HT1080 (cell line): Measurements from ENCODE around the gene FANCI. TPM values are rescaled to one million over a fixed set of nuclear protein-coding genes. Genes with fewer than 3 reads are reported as not detected.

Source experiments
- DNase-seq: peaks from one replicate; pipeline ENCODE4 v3.0.0-alpha.2; 2015; ENCODE audit warnings: low read depth
- total RNA-seq: library from RNA; depleted of rRNA; stranded (reverse); fragments of >200 nt; shearing (Covaris generic); gene quantifications from 2 replicates; pipeline ENCODE4 v1.2.3, GENCODE V29; 2014

The FANCI gene
- total RNA-seq, 1 experiment from 2014 or later, result 43.2 TPM

GRCh38 chr15:89305395-89305794, 61.6 kb downstream of the FANCI start:
- no peak for DNase-seq

GRCh38 chr15:89307046-89307587, 63.3 kb downstream of the FANCI start:
- peak; percentile 73 for DNase-seq

GRCh38 chr15:89307791-89308190, 64.0 kb downstream of the FANCI start:
- peak; percentile 24 for DNase-seq

GRCh38 chr15:89308236-89308635, 64.5 kb downstream of the FANCI start:
- no peak for DNase-seq

DNA sequence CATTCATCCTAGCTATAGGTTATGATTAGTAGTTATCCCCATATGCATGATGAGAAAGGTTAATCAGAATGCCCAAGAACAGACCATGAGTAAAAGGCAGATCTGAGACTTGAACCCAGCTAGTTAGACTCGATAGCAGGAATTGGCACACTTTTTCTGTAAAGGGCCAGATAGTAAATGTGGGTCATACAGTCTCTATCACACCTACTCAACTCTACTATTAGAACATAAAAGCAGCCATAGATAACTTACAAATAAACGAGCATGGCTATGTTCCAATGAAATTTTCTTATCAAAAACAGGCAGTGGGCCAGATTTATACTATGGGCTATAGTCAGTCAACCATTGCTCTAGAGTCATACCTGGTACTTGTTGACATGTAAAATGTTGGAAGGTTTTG, 66.2 kb downstream of the FANCI start:
- DNase-seq, result no peak

DNA sequence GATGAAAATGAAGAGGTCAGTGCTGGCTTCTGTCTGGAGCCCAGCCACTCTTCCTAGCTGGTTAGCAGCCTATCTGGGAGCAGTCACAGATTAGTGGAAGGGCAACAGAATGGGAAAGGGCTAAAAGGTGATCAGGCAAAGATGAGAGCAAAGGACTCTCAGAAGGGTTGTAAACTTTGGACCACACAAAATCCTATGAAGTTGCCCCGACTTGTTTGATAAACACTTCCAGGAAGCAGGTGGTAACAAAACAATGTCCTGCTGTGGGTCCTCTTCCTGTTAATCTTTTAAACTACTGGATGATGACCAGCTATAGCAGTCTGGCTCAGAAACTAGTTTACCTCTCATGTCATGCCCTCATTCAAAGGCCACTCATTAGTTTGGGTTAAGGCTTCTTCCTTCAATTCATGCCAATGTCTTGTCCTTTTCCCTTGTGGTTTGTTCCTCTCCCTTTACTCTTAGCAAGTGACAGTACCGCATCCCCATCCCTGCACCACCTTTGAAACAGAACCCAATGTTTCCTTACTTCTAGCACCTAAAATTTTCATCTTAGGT, 71.7 kb downstream of the FANCI start:
- DNase-seq, result no peak

GRCh38 chr15:89316504-89316903, 72.7 kb downstream of the FANCI start:
- DNase-seq, result no peak

DNA sequence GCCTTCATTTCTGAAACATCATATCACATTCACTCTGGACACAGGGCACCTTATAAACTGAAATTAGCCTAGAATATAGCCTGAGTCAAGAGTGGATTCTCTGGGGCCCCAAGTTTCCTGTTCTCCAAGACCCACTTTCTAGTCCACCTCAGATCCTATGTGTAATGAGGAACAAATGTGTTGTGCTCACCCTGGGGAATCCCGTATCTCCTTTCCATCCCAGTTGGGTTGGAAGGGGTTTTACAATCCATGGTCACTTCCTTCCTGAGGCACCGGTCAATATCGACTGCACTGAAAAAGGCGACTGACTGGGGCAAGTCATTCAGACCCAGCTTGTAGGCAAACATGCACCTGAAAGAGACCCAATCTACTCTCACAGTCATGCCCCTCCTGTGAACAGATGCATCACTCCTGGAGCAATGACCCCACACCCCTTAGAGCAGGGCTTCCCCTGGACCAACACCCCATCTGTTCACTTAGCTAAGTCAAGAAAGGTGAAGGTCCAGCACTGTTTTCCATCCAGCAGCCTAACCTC, 73.5 kb downstream of the FANCI start:
- DNase-seq, result no peak

DNA sequence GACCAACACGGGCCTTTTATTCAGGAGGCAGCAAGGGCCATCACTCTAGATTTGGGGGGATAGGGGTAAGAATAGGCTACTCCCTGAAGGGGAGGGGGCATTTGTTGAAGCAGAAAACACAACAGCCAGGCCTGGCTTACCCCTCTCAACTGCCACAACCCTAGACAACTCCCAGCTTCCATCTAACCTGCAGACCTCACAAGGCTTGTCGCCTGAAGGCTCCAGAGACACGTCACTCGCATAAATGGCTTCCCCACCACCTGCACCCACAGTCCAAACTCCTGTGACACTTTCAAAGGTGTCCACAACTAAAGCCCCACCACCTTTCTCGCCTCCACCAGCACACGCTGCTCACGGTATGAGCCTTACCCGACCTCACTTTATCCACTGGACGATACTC, 75.9 kb downstream of the FANCI start:
- no peak for DNase-seq

DNA sequence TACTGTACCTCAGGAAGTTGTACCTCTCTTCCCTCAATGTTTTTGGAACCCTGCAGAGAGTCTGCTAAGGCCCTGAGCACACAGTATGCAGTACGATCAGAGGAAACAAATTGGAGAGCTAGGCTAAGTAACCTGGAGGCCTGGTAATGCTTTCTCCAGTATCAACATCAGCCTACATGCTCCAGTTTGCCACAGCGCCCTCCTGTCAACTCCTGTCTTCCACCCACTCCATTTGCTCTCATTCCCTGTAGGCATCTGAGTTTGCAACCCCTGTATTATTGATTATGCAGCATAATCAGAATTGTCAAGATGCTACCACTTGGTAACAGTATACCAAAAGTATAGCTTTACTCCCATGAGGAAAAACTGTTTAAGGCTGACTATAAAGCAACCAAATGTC, 76.4 kb downstream of the FANCI start:
- no peak for DNase-seq

DNA sequence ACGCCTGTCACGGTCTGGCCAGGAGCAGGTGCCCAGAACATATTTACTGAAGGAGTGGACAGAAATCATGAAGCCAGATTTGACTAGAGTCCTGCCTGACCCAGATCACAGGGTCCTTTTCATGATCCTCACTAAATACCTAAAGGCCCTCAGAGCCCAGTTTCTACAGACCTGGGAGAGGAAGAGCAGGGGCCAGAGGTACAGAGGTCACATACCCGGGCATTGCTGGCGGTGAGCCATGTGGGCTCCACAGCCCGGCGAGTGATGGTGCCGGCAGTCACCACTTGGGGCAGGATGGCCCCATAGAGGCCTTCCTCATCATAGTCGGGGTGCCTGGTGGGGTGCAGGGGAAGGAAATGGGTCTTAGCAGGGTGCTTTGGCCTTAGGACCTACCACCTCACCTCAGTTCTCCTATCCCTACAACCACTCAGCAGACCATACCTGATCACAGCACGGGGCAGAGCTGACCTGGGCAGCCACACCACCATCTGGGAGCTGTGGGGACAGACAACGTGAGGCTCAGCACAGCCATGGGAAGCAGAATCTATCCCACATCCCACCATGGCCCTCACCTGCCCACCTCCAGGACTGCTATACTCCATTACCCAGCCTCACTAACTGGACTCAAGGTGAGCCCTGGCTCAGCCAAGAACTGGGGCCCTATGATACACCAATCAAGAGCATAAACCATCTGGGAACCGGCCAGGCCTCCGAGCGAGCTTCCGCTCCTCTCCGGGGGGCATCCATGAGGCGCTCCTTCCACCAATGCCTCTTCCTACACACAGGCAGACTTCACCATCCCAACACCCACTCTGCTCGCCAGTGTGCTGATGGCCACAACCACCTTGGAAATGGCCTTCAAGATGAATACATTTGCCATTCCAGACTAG, 78.0 kb downstream of the FANCI start:
- no peak for DNase-seq

- no peak for DNase-seq
These were observed 79.0 kb downstream of the FANCI start for GRCh38 chr15:89322822-89323221.

- DNase-seq, result no peak
These were observed 80.0 kb downstream of the FANCI start for GRCh38 chr15:89323825-89324224.

DNA sequence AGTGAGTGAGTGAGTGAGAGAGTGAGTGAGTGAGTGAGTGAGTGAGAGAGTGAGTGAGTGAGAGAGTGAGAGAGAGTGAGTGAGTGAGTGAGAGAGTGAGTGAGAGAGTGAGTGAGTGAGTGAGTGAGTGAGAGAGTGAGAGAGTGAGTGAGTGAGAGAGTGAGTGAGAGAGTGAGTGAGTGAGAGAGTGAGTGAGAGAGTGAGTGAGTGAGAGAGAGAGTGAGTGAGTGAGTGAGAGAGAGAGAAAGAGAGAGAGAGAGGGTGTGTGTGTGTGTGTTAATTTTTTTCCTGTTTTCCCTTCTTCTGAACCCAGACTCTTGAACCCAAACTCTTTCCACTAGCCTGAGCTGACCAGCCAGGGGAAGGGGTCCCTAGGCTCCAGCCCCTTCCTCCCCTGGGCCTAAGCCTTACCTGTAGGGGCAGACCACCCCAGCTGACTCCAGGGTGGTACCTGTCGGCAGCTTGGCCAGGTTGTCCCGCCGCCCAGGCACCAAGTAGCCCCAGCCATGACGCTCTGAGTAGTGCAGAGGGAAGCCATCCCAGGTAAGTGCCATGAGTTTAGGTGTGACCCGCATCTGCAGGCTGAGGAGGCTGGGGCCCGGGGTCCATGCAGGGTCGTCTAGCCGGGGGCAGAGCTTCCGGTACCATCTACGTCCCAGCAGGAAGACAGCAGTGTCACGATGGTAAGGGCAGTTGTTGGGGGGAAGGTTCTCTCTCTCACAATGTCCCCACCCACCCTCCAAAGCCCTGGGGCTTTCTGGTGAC, 81.4 kb downstream of the FANCI start:
- DNase-seq, result no peak

DNA sequence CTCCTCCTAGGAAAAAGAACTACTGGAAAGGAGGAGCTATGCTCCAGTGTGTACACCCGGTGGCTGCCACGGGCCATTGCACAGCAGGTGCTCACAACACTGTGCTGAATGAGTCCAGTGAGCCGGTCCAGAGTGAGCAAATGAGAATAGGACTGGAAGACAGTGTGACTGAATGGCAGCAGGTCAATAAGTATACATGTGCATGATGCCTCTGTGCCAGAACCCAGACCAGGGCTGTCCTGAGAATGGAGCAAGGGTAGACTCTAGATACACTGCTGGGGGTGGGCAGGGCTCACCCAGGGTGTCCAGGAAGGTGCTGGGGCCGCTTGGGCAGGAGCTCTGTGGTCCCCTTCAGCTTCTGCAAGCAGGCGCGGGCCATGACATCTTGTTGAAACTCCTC, 82.5 kb downstream of the FANCI start:
- no peak for DNase-seq

GRCh38 chr15:89327113-89327512, 83.3 kb downstream of the FANCI start:
- no peak for DNase-seq

DNA sequence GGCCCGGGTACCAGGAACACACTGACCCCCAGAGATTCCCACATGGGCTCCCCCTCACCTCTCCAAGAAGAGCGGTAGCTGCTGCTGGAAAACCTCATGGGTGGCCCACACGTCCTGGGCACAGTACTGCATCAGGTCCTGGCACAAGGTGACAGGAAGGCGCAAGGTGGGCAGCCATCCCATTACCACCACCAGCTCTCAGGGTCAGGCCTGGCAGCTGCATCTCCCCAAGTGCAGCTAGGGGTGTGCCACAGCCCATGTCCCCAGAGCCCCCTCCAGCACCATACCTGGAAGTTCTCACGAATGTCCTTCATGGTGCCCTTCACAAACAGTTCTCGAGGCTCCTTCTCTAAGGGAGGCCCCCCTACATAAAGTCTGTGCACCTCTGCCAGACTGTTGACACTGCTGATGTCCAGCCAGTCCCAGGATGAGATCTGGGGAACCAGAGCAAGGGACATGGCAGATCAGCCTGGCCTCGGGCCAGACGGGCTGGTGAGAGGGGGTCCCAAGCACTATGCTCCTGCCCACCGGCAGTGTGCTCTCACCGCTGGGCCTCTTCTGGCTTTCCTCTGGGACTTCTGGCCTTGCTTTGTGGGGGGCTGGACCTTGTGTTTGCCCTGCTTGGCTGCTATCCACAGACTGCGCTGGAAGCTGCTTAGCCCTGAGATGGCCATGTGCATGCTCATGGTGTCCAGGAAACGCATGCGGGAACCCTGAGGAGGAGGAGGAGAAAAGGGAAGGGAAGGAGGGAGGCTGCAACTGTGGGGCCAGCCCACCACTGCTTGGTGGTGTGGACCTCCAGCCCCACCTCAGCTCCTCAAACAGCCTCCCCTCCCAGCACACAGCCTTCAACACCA, 84.8 kb downstream of the FANCI start:
- no peak for DNase-seq

- DNase-seq, result no peak
These were observed 85.7 kb downstream of the FANCI start for GRCh38 chr15:89329329-89330084.

- DNase-seq, result no peak
These were observed 86.3 kb downstream of the FANCI start for GRCh38 chr15:89330119-89330518.
